ENCODE measurements around the gene WDR26. TPM values are rescaled to one million over a fixed set of nuclear protein-coding genes. Genes with fewer than 3 reads are reported as not detected.
"Not testable (repeated sequence)": the region's sequence is repeated elsewhere in the genome, so short reads cannot be mapped to it uniquely, and the experiment has no call there.

The WDR26 gene
- total RNA-seq, 4 donors from 2014 or later, result 120 to 141 (median 130) TPM

- TF ChIP-seq CTCF (IDR thresholded peaks at IDR 0.05) (no peak), POLR2A (IDR thresholded peaks at IDR 0.05) (no peak)
- peak overlapping the region; percentile 69 for H3K4me3 ChIP-seq (ENCODE audit: low read depth, poor library complexity, severe bottlenecking)
- 8 to 15% methylated on average over 9 of the region's 9 CpGs for WGBS, 2 donors
- DNase-seq (ENCODE audit: low spot score in 2 of 2), result no peak
- intact Hi-C loops (cut with DNase I; ENCODE audit: low total_unique reads), result no loop called here
These were observed 76.9 kb downstream of the WDR26 start for GRCh38 chr1:224357626-224358124.

- TF ChIP-seq POLR2A (IDR thresholded peaks at IDR 0.05) (peak in 1 of 2 donors; percentile 65), CTCF (IDR thresholded peaks at IDR 0.05) (no peak)
- 0% methylated on average over 24 to 54 of the region's 78 CpGs for WGBS, 2 donors
- intact Hi-C loops (cut with DNase I; ENCODE audit: low total_unique reads), result no loop called here
- H3K4me3 ChIP-seq (ENCODE audit: low read depth, poor library complexity, severe bottlenecking), result peak within 1 kb of the TSS; percentile 69
- peak; percentile 94 to 98 for DNase-seq (ENCODE audit: low spot score in 2 of 2)
These were observed 77.6 kb downstream of the WDR26 start, which contains the start of gene CNIH4 for GRCh38 chr1:224356685-224357625. CNIH4 (plus strand) TSS chr1:224356879; CDS start chr1:224356925, 46 bp downstream.

GRCh38 chr1:224353975-224354925 lies 80.3 kb downstream of the WDR26 start:
- 81% methylated on average over 5 of the region's 5 CpGs for WGBS, 2 donors
- intact Hi-C loops (cut with DNase I; ENCODE audit: low total_unique reads), result no loop called here

GRCh38 chr1:224352436-224353085 lies 82.0 kb downstream of the WDR26 start:
- intact Hi-C loops (cut with DNase I; ENCODE audit: low total_unique reads); DNase-seq (ENCODE audit: low spot score in 2 of 2); H3K4me3 ChIP-seq (ENCODE audit: low read depth, poor library complexity, severe bottlenecking): not testable (repeated sequence)
- 94 to 95% methylated on average over 39 to 48 of the region's 49 CpGs for WGBS, 2 donors

More at GRCh38 chr1:224353975-224354925, 80.3 kb downstream of the WDR26 start:
- no peak for DNase-seq (ENCODE audit: low spot score in 2 of 2)
- H3K4me3 ChIP-seq (ENCODE audit: low read depth, poor library complexity, severe bottlenecking), result no peak overlapping the region
- TF ChIP-seq CTCF (IDR thresholded peaks at IDR 0.05), result no peak
- TF ChIP-seq POLR2A (IDR thresholded peaks at IDR 0.05), result no peak

- DNase-seq (ENCODE audit: low spot score in 2 of 2); H3K4me3 ChIP-seq (ENCODE audit: low read depth, poor library complexity, severe bottlenecking); intact Hi-C loops (cut with DNase I; ENCODE audit: low total_unique reads): not testable (repeated sequence)
- WGBS, 2 donors, result 91 to 92% methylated on average over 13 to 30 of the region's 30 CpGs
These were observed 84.9 kb downstream of the WDR26 start for GRCh38 chr1:224349716-224350115.

GRCh38 chr1:224348137-224348536 lies 86.5 kb downstream of the WDR26 start:
- WGBS, 2 donors, result 83 to 91% methylated on average over 2 of the region's 2 CpGs
- no peak overlapping the region for H3K4me3 ChIP-seq (ENCODE audit: low read depth, poor library complexity, severe bottlenecking)
- intact Hi-C loops (cut with DNase I; ENCODE audit: low total_unique reads), result no loop called here
- TF ChIP-seq POLR2A (IDR thresholded peaks at IDR 0.05) (no peak), CTCF (IDR thresholded peaks at IDR 0.05) (no peak)
- DNase-seq (ENCODE audit: low spot score in 2 of 2), result no peak

All from lower leg skin (tissue), 4 donors.